Measurements from ENCODE around the gene MYL5.

Gene MYL5

DNA sequence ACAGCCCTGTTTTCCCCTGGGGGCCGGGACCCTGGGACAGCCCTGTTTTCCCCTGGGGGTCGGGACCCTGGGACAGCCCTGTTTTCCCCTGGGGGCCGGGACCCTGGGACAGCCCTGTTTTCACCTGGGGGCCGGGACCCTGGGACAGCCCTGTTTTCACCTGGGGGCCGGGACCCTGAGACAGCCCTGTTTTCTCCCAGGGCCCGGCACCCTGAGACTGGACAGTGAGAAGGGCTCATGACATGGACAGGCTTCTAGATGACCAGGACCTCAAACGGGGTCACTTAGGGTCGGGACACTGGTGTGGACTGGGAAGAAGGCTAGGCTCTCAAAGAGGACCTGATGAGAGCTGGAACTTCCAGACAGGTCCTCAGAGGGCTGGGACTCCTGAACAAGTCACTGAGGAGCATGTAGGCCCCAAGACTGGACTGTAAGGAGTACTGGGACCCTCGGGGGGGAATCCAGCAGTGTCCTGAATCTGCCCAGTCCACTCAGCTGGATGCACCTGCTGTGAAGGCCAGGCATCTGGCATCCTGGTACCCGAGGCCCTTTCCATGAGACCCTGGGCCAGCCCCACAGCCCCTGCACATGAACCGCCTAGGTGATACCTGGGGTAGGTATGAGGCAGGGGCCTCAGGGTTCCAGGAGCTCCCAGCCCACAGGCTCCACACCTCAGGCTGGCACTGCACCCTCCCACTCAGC, 33.7 kb downstream of the MYL5 start:
- DNase-seq = no peak

DNA sequence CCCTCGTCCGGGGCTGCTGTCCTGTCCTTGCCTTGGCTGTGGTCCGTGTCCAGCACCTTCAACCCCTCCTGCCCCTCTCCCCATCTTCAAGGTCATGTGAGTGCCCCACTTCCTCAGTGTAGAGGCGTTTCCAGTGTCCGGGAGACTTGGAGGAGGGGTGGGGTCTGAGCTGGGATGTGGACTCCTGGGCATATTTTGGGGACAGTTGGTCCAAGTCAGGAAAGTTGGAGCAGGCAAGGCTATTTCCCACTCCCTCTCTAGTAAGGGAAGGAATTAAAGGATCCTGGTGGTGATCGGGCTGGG, 34.2 kb downstream of the MYL5 start:
- no peak for DNase-seq

DNA sequence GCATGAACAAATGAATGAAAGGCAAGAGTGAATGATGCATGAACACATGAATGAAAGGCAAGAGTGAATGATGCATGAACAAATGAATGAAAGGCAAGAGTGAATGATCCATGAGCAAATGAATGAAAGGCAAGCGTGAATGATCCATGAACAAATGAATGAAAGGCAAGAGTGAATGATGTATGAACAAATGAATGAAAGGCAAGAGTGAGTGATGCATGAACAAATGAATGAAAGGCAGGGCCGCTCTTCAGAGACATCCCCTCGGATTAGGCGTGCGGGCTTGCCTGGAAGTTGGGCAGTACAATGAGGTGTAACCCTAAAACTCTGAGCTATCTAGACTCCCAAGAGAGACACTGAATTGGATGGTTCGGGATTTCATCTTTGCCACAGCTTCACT, 35.0 kb downstream of the MYL5 start:
- no peak for DNase-seq

DNA sequence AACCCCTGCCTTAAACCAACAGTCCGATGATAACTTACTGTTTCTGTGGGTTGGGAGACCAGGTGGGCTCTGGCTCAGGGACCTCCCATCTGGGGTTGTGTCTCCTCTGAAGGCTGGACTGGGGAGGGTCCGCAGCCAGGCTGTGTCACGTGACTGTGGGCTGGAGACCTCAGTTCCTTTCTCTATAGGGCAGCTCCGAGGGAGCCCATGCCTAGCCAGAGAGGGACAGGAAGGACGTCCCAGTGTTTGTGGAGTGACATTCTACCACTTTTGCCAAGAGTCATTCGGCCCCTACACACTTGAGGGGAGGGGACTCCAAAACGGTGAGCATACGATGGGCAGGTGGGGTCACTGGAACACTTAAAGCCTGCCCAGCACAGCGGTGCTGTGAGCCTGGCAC, 35.8 kb downstream of the MYL5 start:
- no peak for DNase-seq

DNA sequence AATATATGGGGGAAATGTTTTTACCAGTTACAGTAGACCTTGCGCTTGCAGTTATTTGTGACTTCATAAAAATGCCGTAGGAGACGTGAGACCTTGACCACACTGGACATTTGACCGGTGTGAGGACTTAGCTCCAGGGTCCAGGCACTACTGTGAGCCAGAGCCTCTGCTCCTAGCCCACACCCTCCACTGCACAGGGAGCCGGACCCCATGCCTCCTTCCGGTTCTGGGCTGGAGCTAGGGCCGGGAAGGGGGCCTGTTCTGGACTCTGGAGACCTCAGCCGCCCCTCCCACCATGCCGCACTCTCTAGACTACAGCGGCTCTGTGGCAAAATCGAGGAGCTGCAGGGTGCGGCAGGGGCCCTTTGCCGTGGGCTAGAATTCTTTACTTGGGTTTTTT, 36.6 kb downstream of the MYL5 start:
- DNase-seq = no peak

DNA sequence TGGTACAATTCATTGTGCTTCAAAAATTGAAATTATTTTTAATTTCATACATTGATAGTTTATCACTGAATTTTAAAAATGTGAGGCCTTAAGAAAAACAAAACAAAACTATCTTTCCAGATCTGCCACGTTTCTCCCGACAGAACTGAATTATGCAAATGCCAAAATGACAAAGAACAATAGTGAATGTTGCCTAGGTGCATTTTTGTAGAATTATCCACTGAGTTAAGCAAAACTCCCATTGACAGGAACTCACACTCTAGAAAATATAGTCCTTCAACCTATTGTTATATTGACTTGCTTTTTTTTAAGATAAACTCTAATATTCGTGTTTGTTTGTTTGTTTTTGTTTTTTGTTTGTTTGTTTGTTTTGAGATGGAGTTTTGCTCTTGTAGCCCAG, 37.8 kb downstream of the MYL5 start:
- DNase-seq = no peak

DNA sequence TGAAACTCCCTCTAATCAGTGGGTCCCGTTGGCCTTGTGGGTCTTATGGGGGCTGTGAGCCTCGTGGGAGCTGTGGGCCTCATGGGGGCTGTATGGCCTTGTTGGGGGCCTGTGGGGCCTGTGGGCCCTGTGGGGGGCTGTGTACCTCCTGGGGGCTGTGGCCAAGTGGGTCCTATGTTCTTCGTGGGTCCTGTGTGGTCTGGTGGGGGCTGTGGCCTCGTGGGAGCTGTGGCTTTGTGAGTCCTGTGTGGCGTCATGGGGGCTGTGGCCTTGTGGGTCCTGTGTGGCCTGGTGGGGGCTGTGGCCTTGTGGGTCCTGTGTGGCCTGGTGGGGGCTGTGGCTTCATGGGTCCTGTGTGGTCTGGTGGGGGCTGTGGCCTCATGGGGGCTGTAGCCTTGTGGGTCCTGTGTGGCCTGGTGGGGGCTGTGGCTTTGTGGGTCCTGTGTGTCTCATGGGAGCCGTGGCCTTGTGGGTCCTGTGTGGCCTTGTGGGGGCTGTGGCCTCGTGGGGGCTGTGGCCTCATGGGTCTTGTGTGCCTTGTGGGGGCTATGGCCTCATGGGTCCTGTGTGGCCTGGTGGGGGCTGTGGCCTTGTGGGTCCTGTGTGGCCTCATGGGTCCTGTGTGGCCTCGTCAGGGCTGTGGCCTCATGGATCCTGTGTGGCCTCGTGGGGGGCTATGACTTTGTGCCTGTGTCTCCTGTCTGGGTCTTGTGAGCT, 38.7 kb downstream of the MYL5 start:
- no peak for DNase-seq

DNA sequence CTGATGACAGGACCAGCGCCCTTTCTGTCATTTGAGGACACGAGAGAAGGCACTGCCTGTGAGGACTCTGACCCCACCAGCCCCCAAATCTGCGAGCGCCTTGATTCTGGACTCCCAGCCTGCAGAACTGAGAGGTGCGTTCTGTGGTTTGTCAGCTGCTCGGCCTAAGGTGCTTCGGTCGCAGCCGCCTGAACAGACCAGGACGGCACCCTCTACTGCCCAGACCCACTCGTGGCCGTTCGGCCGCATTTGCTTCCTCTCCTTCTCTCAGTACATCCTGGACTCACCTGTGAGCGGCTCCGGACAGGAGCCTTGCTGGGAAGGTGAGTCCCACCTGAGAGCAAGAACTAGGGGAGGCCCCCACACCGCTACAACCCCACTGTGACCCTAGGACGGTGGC, 39.7 kb downstream of the MYL5 start:
- no peak for DNase-seq

DNA sequence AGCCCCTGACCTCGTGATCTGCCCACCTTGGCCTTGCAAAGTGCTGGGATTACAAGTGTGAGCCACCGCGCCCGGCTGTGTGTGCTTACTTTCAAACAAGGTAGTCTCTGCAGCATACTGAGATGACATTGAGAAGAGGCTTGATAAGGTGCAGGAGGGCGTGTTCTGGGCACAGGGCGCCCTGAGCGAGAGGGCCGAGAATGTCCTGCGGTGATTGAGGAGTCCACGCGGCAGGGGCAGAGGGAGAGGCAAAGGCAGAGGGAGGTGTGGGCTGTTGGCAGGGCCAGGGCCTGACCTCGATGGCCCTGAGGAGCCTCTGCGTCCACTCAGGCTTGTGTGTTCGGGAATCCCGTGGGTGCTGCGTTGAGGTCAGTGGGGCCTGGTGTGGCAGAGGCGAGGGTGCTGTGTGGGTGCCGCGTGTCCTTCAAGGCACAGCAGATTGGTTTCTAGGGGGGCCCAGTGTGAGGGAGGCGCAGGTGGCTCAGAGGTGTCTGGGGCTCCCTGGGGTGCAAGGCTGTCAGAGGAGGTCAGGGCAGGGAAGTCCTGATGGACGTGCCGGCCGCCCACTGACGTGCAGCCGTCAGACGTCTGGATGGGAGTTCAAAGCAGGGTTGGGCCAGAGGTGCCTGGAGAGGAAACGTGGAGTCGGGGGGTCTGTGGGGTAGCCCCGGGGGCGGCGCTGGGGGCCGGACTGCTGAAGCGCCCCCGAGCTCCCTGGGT, 43.4 kb downstream of the MYL5 start:
- no peak for DNase-seq

DNA sequence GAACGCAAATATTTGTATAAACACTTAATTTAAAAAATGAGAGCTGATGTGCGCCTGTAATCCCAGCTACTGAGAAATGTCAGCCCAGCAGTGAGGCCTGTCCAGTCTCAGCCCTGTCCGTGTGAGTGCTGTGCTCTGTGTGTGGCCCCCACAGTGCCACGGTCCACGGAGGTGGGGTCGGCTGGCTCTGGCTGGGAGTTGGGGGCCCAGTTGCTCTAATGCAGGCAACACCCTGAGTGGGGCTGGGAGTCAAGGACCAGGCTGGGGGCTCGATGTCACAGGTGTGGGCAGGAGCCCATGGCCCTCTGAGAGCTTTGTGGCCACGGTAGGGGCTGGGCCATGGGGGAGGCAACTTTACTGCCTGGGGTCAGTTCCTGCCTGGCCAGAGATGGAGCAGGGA, 44.1 kb downstream of the MYL5 start:
- DNase-seq = no peak

DNA sequence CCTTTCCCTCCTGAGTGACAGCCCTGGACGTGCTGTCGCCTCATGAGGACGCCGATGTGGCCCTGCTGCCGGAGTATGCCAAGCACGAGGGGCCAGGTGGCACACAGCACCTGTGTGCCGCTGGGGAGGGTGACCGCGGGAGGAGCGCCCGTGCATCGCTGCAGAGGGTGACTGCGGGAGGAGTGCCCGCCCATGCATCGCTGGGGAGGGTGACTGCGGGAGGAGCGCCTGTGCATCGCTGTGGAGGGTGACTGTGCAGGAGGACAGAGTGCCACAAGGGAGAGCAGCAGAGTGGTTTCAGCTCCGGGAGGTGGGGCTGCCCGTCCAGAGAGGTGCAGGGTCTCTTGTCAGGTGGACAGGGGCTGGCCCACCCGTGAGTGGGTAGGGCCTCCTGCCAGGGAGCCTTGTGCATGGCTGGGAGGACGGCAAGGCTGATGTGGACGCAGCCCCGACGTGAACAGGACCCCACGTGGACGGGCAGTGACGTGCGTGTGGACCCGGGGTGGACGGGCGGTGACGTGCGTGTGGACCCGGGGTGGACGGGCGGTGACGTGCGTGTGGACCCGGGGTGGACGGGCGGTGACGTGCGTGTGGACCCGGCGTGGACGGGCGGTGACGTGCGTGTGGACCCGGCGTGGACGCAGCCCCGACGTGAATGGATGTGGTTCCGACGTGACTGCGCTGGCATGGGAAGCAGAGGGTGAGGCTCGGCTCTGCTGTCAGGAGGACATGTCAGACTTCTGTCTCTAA, 45.9 kb downstream of the MYL5 start:
- DNase-seq = peak in 1 of 14 donors; percentile 23

DNA sequence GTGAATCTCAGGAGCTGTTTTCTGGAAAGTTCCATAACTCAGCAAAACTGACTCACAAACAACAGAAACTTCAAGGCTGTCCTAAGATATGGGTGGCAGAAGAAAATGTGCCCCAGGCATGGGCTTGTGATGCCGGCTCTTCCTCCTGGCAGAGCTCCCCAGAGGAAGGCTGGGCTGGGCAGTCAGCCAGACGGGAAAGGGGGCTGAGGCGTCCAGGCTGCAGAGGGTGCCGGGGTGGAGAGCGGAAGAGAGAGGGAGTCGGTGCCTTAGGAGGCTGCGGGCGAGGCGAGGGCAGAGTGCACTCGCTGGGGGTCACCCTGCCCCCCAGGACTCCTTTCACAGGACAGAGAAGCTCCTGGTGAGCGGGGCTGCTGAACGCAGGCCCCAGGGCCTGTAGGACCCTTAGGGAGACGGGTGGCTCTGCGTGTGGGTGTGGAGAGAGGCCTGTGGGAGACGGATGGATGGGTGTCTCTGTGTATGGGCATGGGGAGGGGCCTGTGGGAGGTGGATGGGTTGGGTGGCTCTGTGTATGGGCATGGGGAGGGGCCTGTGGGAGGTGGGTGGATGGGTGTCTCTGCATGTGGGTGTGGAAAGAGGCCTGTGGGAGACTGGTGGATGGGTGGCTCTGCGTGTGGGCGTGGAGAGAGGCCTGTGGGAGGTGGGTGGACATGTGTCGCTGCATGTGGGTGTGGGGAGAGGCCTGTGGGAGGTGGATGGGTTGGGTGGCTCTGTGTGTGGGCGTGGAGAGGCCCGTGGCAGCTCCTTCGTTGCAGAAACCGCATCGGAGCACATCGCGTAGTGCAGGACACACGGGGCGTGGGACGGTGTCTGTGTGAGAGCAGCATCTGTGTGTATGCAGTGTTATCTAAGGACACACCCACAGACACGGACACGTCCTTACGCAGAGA, 47.2 kb downstream of the MYL5 start:
- DNase-seq = no peak

DNA sequence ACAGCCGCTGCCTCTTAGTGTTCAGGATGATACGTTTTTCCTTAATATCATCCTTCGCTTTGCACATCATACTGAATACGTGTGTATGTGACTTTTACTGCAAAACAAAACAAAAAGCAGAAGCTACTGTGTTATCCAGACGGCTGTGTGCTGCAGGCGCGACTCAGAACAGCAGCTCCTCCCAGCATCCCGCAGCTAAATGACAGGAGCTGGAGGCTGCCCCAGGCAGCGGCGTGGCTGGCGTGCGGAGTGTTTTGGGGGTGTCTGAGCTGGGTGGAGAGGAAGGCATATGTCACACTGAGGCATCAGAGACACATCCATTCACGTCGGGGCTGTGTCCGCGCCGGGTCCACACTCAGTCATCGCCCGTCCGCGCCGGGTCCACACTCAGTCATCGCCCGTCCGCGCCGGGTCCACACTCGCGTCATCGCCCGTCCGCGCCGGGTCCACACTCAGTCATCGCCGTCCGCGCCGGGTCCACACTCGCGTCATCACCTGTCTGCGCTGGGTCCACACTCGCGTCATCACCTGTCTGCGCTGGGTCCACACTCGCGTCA, 47.9 kb downstream of the MYL5 start:
- no peak for DNase-seq

DNA sequence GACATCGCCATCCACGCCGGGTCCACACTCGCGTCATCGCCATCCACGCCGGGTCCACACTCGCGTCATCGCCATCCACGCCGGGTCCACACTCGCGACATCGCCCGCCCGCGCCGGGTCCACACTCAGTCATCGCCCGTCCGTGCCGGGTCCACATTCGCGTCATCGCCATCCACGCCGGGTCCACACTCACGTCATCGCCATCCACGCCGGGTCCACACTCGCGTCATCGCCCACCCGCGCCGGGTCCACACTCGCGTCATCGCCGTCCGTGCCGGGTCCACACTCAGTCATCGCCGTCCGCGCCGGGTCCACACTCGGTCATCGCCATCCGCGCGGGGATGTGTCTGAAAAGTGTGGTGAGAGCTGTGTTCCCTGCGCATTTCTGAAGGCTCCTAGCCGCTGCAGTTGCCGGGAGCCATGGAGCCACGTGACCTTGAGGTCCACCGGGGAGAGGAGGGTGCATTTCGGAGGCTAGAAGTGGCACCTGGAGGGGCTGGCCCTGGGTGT, 48.6 kb downstream of the MYL5 start:
- DNase-seq = no peak

DNA sequence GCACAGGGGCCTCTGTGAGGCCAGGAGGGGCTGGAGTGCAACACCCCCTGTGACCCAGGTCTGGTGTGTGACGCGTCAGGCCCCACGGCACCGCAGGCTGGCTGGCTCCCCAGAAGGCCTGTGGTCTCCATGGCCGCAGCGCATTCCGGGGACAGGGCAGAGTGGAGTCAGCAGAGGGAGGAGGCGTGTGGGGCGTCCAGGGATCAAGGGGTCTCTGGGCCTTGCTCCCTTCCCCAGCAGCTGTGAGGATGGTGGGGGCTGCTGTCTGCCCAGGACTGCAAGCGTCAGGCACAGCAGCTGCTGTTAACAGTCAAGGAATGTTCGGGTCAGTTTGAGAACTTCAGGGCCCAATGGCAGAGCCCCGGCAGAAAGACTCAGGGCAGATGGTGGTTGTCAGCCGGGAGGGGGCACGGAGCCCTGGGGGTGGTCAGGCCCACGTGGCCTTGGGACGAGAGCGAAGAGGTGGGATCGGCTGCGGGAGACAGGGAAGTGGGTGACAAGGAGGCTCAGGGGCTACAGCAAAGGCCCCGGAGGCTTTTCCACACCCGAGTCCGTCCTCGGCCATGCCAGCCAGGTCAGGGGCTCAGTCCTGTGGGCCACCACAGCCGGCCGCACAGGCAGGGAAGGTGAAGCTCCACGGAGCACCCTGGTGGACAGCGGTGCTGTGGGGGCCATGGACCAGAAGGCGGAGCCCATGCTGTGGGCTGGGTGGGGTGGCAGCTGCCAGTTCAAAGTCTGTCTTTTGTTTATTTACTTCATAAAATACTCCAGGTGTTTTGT, 49.6 kb downstream of the MYL5 start:
- peak in 1 of 14 donors; percentile 33 for DNase-seq

DNA sequence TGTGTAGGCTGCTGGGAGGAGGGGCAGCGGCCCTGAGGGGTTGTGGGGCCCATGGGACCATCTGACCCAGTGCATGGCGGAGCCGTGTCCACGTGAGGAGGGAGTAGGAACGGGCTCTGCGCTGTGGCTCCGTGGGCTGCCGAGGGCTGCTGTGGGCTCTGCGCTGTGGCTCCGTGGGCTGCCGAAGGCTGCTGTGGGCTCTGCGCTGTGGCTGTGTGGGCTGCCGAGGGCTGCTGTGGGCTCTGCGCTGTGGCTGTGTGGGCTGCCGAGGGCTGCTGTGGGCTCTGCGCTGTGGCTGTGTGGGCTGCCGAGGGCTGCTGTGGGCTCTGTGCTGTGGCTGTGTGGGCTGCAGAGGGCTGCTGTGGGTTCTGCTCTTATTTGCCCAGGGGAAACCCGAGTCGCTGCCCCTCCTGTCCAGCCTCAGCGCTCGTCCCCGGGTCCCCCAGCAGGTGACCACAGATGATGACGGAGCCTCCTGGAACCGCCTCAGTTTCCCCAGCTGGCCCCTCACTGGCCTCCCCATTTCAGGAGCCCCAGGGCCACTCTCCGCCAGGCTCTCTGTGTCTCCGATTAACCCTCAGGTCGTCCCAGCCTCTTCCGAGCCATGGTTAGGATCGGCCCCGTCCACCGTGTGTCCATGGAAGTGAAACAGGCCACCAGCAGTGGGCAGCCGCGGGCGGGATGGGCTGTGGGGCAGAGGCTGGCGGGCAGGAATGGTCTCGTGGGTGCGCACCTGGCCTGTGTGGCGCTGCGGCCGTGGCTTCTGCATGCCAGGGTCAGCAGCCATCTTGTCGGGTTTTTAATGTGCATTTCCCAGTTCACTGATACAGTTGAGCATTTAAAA, 51.3 kb downstream of the MYL5 start:
- peak in 1 of 14 donors; percentile 87 for DNase-seq

DNA sequence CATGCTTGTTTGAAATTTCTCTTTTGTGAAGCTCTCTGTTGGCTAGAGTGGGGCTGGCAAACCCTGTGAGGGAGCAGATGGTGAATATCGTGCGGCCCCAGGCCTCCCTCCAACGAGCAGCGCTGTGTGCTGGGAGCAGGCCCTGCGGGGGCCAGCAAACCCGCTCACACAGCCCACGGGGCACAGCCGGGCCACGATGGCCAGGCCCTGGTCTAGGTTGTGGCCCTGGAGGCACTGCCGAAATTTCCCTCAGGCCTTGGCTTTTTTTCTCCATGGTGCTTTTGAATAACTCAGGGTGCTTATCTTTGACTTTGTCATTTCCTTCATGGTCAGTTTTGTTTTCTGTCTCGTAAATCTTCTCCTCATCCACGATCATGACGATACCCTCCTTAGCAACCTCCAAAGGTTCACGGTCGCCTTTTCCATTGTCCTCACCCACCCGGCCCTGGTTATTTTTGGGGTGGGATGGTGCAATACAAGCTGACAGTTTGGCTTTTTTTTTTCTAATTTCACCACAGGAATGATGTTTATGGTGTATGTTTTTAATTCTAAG, 52.0 kb downstream of the MYL5 start:
- peak in 1 of 14 donors; percentile 87 for DNase-seq

DNA sequence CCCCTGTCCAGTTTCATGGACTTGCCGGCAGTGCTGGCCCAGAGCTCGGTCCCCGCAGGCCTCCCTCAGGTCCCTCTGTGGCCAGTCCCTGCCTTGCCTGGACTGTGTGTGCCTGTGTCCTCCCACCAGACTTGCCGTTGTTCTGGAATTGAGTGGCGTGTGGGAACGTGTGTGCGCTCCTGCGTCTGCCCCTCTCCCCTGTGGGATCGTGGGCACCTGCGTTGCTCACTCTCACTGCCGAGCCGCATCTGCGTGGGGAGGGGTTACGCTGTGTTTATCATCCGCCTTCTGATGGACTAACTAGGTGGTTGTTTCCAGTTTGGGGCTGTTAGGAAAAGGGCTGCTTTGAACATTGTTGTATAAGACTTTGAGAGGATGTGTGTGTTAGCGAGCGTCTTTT, 52.5 kb downstream of the MYL5 start:
- DNase-seq = peak in 2 of 14 donors; percentile 19 to 41

DNA sequence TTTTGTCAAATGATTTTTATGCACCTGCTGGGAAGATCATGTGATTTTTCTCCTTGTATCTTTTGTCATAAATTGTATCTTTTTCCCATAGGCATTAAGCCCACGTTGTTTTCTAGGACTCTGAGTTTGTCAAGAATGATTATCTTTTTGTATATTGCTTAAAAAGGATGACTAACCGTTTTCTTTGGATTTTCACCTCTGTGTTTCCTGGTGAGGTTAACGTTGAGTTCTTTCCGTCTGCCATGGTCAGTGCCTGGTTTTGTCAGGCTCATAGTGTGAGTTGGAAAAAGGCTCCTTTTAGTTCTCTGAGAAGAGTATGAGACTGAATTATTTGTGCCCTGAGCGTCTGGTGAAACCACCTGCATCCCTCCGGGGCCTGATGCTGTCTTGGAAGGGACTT, 53.2 kb downstream of the MYL5 start:
- peak in 1 of 14 donors; percentile 20 for DNase-seq
